ENCODE measurements around the gene SMOC1. TPM values are rescaled to one million over a fixed set of nuclear protein-coding genes. Genes with fewer than 3 reads are reported as not detected.

SMOC1 gene
- total RNA-seq, 2 experiments from 2014 or later = not detected

DNA sequence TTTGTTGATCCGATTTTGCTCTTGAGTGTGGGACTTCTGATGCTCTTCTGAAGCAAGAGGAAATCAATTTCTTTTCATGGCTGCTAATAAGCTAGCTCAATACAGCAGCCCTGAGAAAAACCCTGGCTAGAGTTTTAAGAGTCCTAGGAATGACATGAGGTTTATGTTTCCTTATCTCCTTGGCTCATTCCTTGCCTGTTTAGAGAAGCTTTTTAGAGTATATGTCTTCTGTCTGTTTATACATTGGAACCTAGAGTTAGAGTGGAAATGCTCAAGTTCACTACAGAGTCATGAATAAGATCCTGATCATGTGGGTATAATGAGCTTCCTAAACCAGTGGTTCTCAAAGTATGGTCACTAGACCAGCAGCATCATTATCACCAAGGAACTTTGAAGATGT is 34.5 kb downstream of the SMOC1 start:
- DNase-seq = no peak
- H3K27ac Mint-ChIP-seq = no peak overlapping the region
- H3K27me3 Mint-ChIP-seq (ENCODE audit: low read depth) = peaks cover 11% of the 10 kb centered on the region
- intact Hi-C loops (cut with micrococcal nuclease) = no loop called here
- H3K4me1 Mint-ChIP-seq (ENCODE audit: low read depth) = no peaks in the 10 kb centered on the region
- no peak overlapping the region for H3K4me3 Mint-ChIP-seq
- CTCF ChIA-PET = no interaction called here
- H3K36me3 Mint-ChIP-seq (ENCODE audit: low read depth) = no peaks in the 10 kb centered on the region
- no peaks in the 10 kb centered on the region for H3K9me3 Mint-ChIP-seq

DNA sequence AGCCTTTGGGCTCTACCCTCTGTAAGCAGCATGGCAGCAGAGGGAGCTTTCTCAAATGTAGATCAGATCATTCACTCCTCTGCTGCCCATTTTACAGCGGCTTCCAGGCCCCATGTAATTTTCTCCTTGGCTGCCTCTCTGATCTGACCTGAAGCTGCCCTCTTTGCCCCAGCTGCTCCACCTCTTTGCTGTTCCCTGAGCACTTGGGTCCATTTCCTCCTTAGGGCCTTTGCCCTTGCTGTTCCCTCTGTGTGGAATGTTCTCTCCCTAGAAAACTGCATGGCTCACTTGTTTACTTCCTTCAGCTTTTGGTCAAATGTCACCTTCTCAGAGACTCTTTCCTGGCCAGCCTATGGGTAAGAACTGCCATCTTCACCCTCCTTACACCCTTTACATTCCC is 37.2 kb downstream of the SMOC1 start:
- Mint-ChIP-seq H3K9me3 (no peaks in the 10 kb centered on the region), H3K4me3 (no peak overlapping the region), H3K27me3 (ENCODE audit: low read depth) (peaks cover 11% of the 10 kb centered on the region), H3K4me1 (ENCODE audit: low read depth) (no peaks in the 10 kb centered on the region), H3K27ac (no peak overlapping the region), H3K36me3 (ENCODE audit: low read depth) (no peaks in the 10 kb centered on the region)
- CTCF ChIA-PET = no interaction called here
- intact Hi-C loops (cut with micrococcal nuclease) = no loop called here
- DNase-seq = no peak

DNA sequence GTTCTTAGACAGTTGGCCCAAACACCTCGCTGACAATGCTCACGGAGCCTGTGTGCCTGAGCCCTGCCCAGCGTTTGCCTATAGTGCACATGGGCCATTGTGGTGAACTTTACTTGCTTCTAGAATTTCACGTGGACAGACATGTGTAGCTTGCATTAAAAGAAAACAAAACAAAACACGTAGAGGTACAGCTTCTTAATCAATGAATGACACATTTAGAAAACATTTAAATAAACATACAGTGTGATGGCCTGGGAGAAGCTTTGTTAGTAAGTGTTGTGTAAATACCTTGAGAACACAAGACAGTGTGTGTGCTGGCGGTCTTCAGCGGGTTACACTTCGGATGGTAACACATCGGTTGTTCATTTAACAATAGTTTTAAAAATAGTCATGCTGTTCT is 38.1 kb downstream of the SMOC1 start:
- CTCF ChIA-PET = no interaction called here
- H3K4me3 Mint-ChIP-seq = no peak overlapping the region
- H3K4me1 Mint-ChIP-seq (ENCODE audit: low read depth) = no peaks in the 10 kb centered on the region
- H3K36me3 Mint-ChIP-seq (ENCODE audit: low read depth) = no peaks in the 10 kb centered on the region
- no peak for DNase-seq
- H3K9me3 Mint-ChIP-seq = no peaks in the 10 kb centered on the region
- intact Hi-C loops (cut with micrococcal nuclease) = no loop called here
- H3K27ac Mint-ChIP-seq = no peak overlapping the region
- peaks cover 11% of the 10 kb centered on the region for H3K27me3 Mint-ChIP-seq (ENCODE audit: low read depth)

DNA sequence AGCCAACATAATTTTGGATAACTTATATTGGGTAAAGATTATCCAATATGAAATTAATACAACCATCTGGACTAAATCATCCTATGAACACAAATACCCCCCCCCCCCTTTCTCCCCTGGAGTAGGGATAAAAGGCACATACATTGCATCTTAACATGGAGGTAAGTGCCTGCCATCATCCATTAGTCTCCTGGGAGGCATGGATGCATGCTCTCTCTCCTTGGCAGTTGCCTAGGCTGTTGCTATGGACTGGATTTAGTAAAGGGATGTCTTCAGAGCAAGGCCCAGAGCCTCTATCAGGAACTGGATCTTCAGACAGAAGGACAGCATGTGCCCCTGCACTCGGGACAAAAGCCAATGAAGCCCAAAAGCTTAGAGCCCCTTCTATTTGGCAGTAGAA is 40.6 kb downstream of the SMOC1 start:
- no peaks in the 10 kb centered on the region for H3K36me3 Mint-ChIP-seq (ENCODE audit: low read depth)
- no peak for DNase-seq
- no peak overlapping the region for H3K27ac Mint-ChIP-seq
- H3K27me3 Mint-ChIP-seq (ENCODE audit: low read depth) = peaks cover 12% of the 10 kb centered on the region
- H3K9me3 Mint-ChIP-seq = no peaks in the 10 kb centered on the region
- CTCF ChIA-PET = interaction anchor here (1.0 kb wide), 1 partner anchor 98 kb away, joined by 3 read pairs; no protein-coding TSS in a partner anchor
- H3K4me3 Mint-ChIP-seq = no peak overlapping the region
- intact Hi-C loops (cut with micrococcal nuclease) = no loop called here
- H3K4me1 Mint-ChIP-seq (ENCODE audit: low read depth) = no peaks in the 10 kb centered on the region

DNA sequence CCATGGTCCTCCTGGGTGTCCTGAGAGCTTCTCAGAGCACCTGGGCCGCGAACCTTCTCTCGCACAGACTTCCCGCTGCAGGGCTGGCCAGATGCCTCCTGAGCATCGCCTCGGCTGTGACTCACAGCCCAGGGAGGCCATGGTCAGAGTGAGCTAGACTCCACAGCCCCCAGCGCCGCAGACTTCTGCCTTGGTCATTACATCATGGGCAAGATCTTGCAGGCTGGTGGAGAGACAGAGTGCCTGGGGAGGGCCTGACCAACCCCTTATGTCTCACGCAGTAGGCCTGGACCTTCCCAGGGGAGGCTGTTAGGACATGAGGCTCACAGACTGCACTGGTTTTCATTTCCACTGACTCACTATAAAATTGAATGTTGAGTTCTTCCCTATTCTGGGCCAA is 41.8 kb downstream of the SMOC1 start:
- H3K27me3 Mint-ChIP-seq (ENCODE audit: low read depth) = peaks cover 8% of the 10 kb centered on the region
- DNase-seq = no peak
- H3K27ac Mint-ChIP-seq = no peak overlapping the region
- H3K36me3 Mint-ChIP-seq (ENCODE audit: low read depth) = no peaks in the 10 kb centered on the region
- intact Hi-C loops (cut with micrococcal nuclease) = no loop called here
- no peaks in the 10 kb centered on the region for H3K9me3 Mint-ChIP-seq
- H3K4me3 Mint-ChIP-seq = no peak overlapping the region
- CTCF ChIA-PET = interaction anchor here (0.6 kb wide), 1 partner anchor 41 kb away, joined by 3 read pairs; no protein-coding TSS in a partner anchor
- H3K4me1 Mint-ChIP-seq (ENCODE audit: low read depth) = no peaks in the 10 kb centered on the region

DNA sequence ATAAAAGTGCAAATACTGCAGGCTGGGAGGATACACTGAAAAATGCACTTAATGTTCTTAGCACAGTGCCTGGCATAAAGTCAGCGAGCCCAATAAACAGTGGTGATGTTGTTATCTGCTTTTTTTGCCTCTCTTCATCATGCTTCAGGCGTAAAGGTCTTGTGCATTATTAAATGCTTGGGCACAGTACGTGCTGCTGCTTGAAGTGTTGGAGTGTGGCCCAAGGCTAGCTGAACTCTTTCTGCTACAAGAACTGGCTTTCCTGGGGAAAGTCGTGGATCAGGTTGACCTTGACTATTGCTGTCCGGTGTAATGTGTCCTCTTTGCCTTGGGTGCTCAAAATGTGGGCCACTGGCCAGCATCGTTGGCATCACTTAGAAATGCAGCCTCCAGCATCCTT is 43.0 kb downstream of the SMOC1 start:
- Mint-ChIP-seq H3K36me3 (ENCODE audit: low read depth) (no peaks in the 10 kb centered on the region), H3K9me3 (no peaks in the 10 kb centered on the region), H3K4me3 (no peak overlapping the region), H3K27ac (no peak overlapping the region), H3K27me3 (ENCODE audit: low read depth) (peaks cover 3% of the 10 kb centered on the region), H3K4me1 (ENCODE audit: low read depth) (no peaks in the 10 kb centered on the region)
- CTCF ChIA-PET = no interaction called here
- DNase-seq = no peak
- intact Hi-C loops (cut with micrococcal nuclease) = no loop called here

DNA sequence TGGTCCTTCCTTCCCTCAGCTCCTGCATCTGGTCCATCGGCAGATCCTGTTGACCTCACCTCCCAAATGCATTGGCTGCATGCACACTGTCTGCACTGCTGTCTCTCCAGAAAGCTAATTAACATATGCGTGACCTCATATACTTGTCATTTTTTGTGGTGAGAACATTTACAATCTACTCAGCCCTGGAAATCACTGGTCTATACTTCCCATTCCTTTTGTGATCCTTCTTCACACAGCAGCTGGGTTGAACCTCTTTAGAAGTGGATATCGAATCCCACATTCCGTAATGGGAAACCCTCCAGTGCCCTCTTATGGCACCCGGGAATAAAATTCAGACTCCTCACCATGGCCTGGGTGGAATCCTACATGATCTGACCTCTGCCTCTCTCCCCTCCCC is 45.0 kb downstream of the SMOC1 start:
- intact Hi-C loops (cut with micrococcal nuclease) = no loop called here
- Mint-ChIP-seq H3K36me3 (ENCODE audit: low read depth) (no peaks in the 10 kb centered on the region), H3K4me3 (no peak overlapping the region), H3K4me1 (ENCODE audit: low read depth) (no peaks in the 10 kb centered on the region), H3K9me3 (no peaks in the 10 kb centered on the region), H3K27ac (no peak overlapping the region), H3K27me3 (ENCODE audit: low read depth) (peaks cover 3% of the 10 kb centered on the region)
- no peak for DNase-seq
- CTCF ChIA-PET = interaction anchor here (0.8 kb wide), 1 partner anchor 156 kb away, joined by 3 read pairs; no protein-coding TSS in a partner anchor

DNA sequence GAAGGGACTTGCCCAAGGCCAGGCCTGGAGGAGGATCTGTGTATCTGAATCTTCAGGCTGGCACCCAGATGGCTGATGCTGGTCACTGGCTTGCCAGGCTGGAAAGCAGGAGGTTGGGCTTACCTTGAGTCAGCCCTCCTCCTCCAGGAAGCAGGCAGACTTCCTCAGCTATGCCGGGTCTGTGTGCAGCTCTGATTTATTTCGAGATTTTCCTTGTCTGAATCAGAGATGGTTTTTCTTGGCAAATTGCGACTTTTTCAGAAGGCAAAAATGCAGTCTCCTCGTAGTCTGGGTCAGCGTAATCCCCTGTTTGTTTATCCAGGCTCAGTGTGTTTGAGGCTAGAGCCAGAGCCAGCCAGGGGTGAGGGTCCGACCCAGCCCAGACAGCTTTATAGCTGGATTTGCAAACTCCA is 48.9 kb downstream of the SMOC1 start:
- intact Hi-C loops (cut with micrococcal nuclease) = no loop called here
- no peak overlapping the region for H3K4me3 Mint-ChIP-seq
- DNase-seq = no peak
- H3K27me3 Mint-ChIP-seq (ENCODE audit: low read depth) = peaks cover 5% of the 10 kb centered on the region
- H3K36me3 Mint-ChIP-seq (ENCODE audit: low read depth) = no peaks in the 10 kb centered on the region
- H3K9me3 Mint-ChIP-seq = no peaks in the 10 kb centered on the region
- no peaks in the 10 kb centered on the region for H3K4me1 Mint-ChIP-seq (ENCODE audit: low read depth)
- no peak overlapping the region for H3K27ac Mint-ChIP-seq
- CTCF ChIA-PET = no interaction called here

DNA sequence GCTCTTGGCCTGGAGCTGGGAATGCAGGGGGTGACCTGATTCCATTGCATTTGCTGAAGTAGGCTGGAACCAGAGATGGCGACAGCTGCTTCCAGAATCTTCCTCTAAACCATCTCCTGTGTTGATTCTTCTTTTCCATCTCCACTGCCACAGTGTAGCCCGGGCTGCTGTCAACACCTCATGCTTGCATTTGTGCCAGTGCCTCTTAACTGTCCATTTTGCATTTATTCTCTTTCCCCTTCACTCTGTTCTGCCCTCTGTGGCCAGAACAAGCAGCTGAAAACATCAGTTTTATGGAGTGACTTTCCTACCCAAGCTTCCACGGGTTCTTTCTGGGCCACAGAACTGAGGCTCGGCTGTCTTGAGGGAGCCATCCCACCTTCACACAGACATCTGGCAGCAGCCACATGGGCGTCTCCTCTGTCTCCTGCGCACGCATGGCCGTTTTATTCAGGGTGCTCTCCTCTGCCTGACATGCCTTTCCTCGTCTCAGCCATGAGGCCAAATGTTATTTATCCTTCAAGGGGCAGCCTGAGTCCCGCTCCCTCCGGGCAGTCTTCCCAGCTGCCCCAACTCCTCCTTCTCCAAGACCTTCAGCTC is 51.7 kb downstream of the SMOC1 start:
- H3K27ac Mint-ChIP-seq = no peak overlapping the region
- no peaks in the 10 kb centered on the region for H3K36me3 Mint-ChIP-seq (ENCODE audit: low read depth)
- no peak overlapping the region for H3K4me3 Mint-ChIP-seq
- no peaks in the 10 kb centered on the region for H3K4me1 Mint-ChIP-seq (ENCODE audit: low read depth)
- H3K27me3 Mint-ChIP-seq (ENCODE audit: low read depth) = peaks cover 2% of the 10 kb centered on the region
- H3K9me3 Mint-ChIP-seq = no peaks in the 10 kb centered on the region
- CTCF ChIA-PET = interaction anchor here (0.9 to 1.3 kb wide), 2 partner anchors 18 to 97 kb away, joined by 3 read pairs; no protein-coding TSS in a partner anchor
- DNase-seq = no peak
- intact Hi-C loops (cut with micrococcal nuclease) = no loop called here

DNA sequence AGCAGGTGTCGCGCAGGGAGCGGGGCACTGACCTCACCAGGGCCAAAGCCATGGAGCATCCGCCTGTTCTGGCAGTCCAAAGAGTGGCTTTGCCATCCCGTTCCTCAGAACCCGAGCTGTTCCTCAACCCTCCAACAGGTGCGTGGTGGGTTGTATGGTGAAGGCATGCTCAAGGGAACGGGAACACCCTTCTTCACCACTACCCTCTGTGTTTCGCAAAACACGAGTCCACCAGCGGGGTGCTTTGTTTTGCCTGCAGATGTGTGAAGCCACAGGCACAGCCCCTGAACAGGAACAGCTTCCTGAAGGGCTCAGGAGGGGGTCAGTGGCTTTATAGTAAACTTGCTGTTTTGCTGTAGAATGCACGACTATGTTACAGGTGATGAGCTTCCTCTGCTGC is 52.7 kb downstream of the SMOC1 start:
- H3K4me1 Mint-ChIP-seq (ENCODE audit: low read depth) = no peaks in the 10 kb centered on the region
- CTCF ChIA-PET = interaction anchor here (1.3 kb wide), 1 partner anchor 96 kb away, joined by 3 read pairs; no protein-coding TSS in a partner anchor
- no peak for DNase-seq
- no peak overlapping the region for H3K4me3 Mint-ChIP-seq
- H3K9me3 Mint-ChIP-seq = no peaks in the 10 kb centered on the region
- peaks cover 2% of the 10 kb centered on the region for H3K27me3 Mint-ChIP-seq (ENCODE audit: low read depth)
- no peaks in the 10 kb centered on the region for H3K36me3 Mint-ChIP-seq (ENCODE audit: low read depth)
- no peak overlapping the region for H3K27ac Mint-ChIP-seq
- intact Hi-C loops (cut with micrococcal nuclease) = no loop called here

DNA sequence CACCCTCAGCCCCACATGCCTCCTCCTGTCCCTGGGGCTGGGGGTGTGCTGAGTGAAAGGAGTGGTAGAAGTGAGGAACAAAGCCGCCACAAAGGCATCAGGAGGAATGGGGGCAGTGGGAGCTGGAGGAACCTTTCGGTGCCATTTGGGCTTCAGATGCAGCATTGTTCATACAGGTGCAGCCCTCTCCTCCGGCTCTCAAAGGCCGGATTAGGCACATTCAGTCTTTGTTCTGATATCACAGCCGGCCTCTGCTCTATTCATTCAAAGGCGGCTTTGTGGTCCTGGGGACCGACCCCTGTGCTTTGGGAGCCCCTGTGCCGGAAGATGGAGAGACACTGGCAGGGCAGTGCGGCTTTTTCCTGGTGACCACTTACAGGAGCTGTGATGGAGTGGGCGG is 53.2 kb downstream of the SMOC1 start:
- Mint-ChIP-seq H3K27ac (no peak overlapping the region), H3K36me3 (ENCODE audit: low read depth) (no peaks in the 10 kb centered on the region), H3K4me1 (ENCODE audit: low read depth) (no peaks in the 10 kb centered on the region), H3K9me3 (no peaks in the 10 kb centered on the region), H3K27me3 (ENCODE audit: low read depth) (peaks cover 3% of the 10 kb centered on the region), H3K4me3 (no peak overlapping the region)
- CTCF ChIA-PET = no interaction called here
- intact Hi-C loops (cut with micrococcal nuclease) = no loop called here
- no peak for DNase-seq

DNA sequence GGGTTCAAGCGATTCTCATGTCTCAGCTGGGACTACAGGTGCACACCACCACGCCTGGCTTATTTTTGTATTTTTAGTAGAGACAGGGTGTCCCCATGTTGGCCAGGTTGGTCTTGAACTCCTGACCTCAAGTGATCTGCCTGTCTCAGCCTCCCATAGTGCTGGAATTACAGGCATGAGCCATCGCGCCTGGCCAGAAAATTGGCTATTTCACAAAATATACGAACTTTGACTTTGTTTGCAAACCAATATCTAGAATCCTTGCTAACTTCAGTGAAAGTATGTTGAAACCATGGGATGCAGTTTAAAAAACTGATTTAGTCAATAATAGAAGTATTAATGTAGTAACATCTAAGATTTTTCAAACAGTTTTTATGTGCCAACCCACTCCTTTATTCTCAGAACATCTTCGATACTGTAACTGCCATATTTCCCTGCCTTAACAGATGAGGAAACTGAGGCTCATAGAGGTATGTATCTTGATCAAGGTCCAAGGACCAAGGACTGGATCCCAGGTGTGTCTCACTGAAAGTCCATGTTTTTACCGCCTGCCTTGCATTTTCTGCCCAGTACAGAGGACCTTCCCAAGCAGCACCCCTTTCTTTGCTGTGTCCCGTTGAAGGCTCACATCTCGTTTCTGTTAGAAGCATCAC is 54.5 kb downstream of the SMOC1 start:
- no peaks in the 10 kb centered on the region for H3K9me3 Mint-ChIP-seq
- no peaks in the 10 kb centered on the region for H3K36me3 Mint-ChIP-seq (ENCODE audit: low read depth)
- CTCF ChIA-PET = interaction anchor here (0.6 kb wide), 1 partner anchor 425 kb away, joined by 5 read pairs; no protein-coding TSS in a partner anchor
- no peak overlapping the region for H3K27ac Mint-ChIP-seq
- no peak for DNase-seq
- peaks cover 9% of the 10 kb centered on the region for H3K27me3 Mint-ChIP-seq (ENCODE audit: low read depth)
- intact Hi-C loops (cut with micrococcal nuclease) = no loop called here
- no peaks in the 10 kb centered on the region for H3K4me1 Mint-ChIP-seq (ENCODE audit: low read depth)
- no peak overlapping the region for H3K4me3 Mint-ChIP-seq

DNA sequence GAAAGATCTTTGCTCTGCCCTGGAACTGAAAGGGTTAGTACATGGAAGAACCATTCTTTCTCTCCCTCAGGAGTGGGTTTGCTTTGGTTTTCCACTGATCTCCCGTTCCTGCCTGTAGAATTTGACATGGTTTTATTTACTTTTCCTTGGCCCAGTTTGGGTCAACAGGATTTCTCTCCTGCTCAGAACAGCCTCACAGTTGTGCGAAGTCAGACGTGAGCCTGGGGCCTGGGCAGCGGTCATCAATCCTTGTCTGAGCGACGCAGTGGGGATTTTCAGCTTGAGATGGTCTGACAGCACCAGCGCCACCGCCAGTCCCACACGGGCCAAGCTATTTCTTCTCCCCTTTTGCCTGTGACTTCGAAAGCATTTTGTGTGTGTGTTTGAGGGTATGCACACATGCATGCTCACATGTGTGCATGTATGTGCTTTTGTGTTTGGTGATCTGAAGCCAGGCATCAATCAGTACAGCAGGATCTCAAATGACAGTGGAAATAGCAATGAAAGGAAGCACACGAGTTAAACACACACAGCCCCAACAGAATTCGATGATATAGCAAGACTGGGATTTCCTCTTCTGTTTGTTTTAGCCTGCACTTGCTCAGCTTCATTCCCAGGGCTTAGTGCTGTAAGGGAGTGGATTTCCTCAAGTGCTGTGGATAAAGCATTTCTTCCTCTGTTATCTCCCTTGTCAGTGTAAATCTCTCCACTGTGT is 58.3 kb downstream of the SMOC1 start:
- intact Hi-C loops (cut with micrococcal nuclease) = no loop called here
- Mint-ChIP-seq H3K27me3 (ENCODE audit: low read depth) (peaks cover 16% of the 10 kb centered on the region), H3K36me3 (ENCODE audit: low read depth) (no peaks in the 10 kb centered on the region), H3K27ac (no peak overlapping the region), H3K4me1 (ENCODE audit: low read depth) (no peaks in the 10 kb centered on the region), H3K4me3 (no peak overlapping the region), H3K9me3 (no peaks in the 10 kb centered on the region)
- CTCF ChIA-PET = no interaction called here
- no peak for DNase-seq

Data from activated naive CD4-positive, alpha-beta T cell treated with anti-CD3 and anti-CD28 coated beads for 36 hours (primary cell).